ENCODE results near the gene SRSF11.

DNA sequence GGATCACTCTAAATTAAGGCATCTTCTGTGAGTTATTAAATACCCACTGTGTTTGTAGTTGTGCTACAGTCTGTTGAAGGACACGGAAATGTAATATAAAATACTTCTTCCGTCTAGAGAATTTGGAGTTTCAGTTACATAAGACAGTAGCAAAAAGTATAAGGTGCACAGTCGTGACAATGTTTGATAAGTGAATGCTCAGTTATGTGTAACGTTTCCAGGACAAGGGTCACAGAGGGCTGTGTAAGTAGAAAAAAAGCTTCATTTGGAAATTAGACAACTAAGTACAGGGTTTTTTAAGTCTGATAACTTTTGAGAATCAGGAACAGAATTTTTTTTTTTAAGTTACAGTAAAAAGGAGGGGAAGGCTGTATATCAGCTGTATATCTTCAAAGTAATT is 27.5 kb downstream of the SRSF11 start:
- TF ChIP-seq POLR2AphosphoS5 (IDR thresholded peaks at IDR 0.05) (no peak), CTCF (IDR thresholded peaks at IDR 0.05) (no peak)

Measured in gastroesophageal sphincter (tissue), 3 donors.